Measurements from ENCODE around the gene CCHCR1. TPM values are rescaled to one million over a fixed set of nuclear protein-coding genes. Genes with fewer than 3 reads are reported as not detected.

CCHCR1 gene
- total and polyA plus RNA-seq, 4 donors, result 3.1 to 9.9 (median 6.2) TPM

DNA sequence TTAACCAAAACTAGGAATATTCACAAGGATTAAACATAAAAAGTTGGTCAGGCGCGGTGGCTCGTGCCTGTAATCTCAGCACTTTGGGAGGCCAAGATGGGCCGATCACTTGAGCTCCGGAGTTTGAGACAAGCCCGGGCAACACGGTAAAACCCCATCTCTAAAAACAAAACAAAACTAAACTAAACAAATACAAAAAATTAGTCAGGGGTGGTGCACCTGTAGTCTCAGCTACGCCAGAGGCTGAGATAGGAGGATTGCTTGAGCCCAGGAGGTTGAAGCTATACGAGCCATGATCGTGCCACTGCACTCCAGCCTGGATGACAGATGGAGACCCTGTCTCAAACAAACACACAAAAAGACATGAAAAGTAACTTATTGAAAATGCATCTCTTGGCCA, 21.9 kb downstream of the CCHCR1 start:
- 85% methylated on average over 10 of the region's 10 CpGs for WGBS
- no peak overlapping the region for H3K4me3 ChIP-seq (ENCODE audit: low read depth in 1 of 3, low read length in 3 of 3)
- no peak overlapping the region for H3K9ac ChIP-seq (ENCODE audit: low read depth in 1 of 2, low read length in 2 of 2)
- DNase-seq (ENCODE audit: low spot score), result no peak
- H3K36me3 ChIP-seq (ENCODE audit: control insufficient read depth in 4 of 4, insufficient read depth in 3 of 4, low read depth in 1 of 4, low read length in 3 of 4), result no peaks in the 10 kb centered on the region
- H3K27ac ChIP-seq (ENCODE audit: low read depth in 1 of 2, low read length in 2 of 2), result no peak overlapping the region
- peaks cover 0 to 5% (median 4%) of the 10 kb centered on the region in 4 donors for H3K4me1 ChIP-seq (ENCODE audit: control insufficient read depth in 4 of 4, insufficient read depth in 4 of 4, low read length in 3 of 4)
- no peaks in the 10 kb centered on the region for H3K27me3 ChIP-seq (ENCODE audit: control insufficient read depth in 4 of 4, insufficient read depth in 4 of 4, low read length in 3 of 4)
- no peaks in the 10 kb centered on the region for H3K9me3 ChIP-seq (ENCODE audit: control insufficient read depth in 4 of 4, low read length in 3 of 4)
- TF ChIP-seq SP1 (IDR thresholded peaks at IDR 0.05) (no peak), GABPA (IDR thresholded peaks at IDR 0.05 in 1 of 2, conservative IDR thresholded peaks at IDR 0.05 in 1 of 2) (no peak), RXRA (IDR thresholded peaks at IDR 0.05) (no peak), FOXA1 (IDR thresholded peaks at IDR 0.05) (no peak), YY1 (IDR thresholded peaks at IDR 0.05) (no peak), FOXA2 (IDR thresholded peaks at IDR 0.05) (no peak), HNF4A (conservative IDR thresholded peaks at IDR 0.05) (no peak), ZBTB33 (IDR thresholded peaks at IDR 0.05) (no peak), NR2F2 (IDR thresholded peaks at IDR 0.05) (no peak), EGR1 (IDR thresholded peaks at IDR 0.05; ENCODE audit: low read depth in 2 of 2) (no peak), RAD21 (IDR thresholded peaks at IDR 0.05) (no peak), ATF3 (IDR thresholded peaks at IDR 0.05) (no peak), TAF1 (conservative IDR thresholded peaks at IDR 0.05) (no peak), HNF4G (IDR thresholded peaks at IDR 0.05) (no peak), JUND (IDR thresholded peaks at IDR 0.05) (no peak)
- TF ChIP-seq, protein P1, sequence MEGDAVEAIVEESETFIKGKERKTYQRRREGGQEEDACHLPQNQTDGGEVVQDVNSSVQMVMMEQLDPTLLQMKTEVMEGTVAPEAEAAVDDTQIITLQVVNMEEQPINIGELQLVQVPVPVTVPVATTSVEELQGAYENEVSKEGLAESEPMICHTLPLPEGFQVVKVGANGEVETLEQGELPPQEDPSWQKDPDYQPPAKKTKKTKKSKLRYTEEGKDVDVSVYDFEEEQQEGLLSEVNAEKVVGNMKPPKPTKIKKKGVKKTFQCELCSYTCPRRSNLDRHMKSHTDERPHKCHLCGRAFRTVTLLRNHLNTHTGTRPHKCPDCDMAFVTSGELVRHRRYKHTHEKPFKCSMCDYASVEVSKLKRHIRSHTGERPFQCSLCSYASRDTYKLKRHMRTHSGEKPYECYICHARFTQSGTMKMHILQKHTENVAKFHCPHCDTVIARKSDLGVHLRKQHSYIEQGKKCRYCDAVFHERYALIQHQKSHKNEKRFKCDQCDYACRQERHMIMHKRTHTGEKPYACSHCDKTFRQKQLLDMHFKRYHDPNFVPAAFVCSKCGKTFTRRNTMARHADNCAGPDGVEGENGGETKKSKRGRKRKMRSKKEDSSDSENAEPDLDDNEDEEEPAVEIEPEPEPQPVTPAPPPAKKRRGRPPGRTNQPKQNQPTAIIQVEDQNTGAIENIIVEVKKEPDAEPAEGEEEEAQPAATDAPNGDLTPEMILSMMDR (IDR thresholded peaks at IDR 0.05; ENCODE audit: low read depth, low read length, missing input control), result no peak
- TF ChIP-seq, protein P2, sequence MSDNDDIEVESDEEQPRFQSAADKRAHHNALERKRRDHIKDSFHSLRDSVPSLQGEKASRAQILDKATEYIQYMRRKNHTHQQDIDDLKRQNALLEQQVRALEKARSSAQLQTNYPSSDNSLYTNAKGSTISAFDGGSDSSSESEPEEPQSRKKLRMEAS (IDR thresholded peaks at IDR 0.05), result no peak
- TF ChIP-seq, protein P3, sequence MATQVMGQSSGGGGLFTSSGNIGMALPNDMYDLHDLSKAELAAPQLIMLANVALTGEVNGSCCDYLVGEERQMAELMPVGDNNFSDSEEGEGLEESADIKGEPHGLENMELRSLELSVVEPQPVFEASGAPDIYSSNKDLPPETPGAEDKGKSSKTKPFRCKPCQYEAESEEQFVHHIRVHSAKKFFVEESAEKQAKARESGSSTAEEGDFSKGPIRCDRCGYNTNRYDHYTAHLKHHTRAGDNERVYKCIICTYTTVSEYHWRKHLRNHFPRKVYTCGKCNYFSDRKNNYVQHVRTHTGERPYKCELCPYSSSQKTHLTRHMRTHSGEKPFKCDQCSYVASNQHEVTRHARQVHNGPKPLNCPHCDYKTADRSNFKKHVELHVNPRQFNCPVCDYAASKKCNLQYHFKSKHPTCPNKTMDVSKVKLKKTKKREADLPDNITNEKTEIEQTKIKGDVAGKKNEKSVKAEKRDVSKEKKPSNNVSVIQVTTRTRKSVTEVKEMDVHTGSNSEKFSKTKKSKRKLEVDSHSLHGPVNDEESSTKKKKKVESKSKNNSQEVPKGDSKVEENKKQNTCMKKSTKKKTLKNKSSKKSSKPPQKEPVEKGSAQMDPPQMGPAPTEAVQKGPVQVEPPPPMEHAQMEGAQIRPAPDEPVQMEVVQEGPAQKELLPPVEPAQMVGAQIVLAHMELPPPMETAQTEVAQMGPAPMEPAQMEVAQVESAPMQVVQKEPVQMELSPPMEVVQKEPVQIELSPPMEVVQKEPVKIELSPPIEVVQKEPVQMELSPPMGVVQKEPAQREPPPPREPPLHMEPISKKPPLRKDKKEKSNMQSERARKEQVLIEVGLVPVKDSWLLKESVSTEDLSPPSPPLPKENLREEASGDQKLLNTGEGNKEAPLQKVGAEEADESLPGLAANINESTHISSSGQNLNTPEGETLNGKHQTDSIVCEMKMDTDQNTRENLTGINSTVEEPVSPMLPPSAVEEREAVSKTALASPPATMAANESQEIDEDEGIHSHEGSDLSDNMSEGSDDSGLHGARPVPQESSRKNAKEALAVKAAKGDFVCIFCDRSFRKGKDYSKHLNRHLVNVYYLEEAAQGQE (IDR thresholded peaks at IDR 0.05), result no peak
